G401.6 (cell line): ENCODE measurements around the gene EIF4E1B.

Experiments
- FAIRE-seq: peaks from 2 replicates; lab custom pipeline; 2012; peaks lifted over from hg19 to GRCh38; lab: Jason Lieb, UNC

Gene EIF4E1B

GRCh38 chr5:176606875-176607274 lies 23.6 kb upstream of the EIF4E1B start:
- no peak for FAIRE-seq

GRCh38 chr5:176608142-176608705 lies 22.3 kb upstream of the EIF4E1B start:
- FAIRE-seq = no peak

- FAIRE-seq = no peak
These were observed 21.3 kb upstream of the EIF4E1B start for GRCh38 chr5:176608937-176609723.

DNA sequence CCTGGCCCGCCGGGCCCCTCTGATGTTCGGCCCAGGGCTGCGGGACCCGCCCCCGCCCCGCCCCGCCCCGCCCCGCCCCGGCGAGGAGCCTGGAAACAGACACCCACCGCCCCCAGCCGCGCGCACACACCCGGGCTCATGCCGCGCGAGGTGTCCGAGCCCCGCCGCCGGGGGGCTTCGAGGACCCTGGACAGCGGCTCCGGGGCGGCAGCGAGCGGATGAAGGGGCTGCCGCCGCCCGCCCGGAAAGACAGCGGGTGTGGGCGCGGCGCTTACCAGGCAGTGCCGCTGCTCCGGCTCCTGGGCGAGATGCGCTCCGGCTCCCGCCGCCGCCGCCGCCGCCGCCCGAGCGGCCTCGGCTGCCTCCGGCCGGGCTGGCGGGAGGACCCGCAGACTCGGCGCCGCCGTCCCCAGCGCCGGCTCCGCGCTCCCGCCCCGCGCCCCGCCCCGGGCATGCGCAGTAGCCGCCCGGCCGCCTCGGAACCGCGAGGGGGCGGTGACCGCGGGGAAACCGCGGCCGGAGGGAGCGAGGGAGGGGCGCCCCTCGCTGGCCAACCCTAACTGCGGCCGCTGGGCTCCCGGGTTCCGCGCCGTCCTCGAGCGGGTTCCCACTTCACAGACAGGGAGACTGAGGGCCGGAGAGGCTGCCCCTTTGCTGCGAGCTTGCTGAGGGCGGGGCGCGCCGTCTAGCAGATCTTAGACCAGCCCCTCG lies 20.6 kb upstream of the EIF4E1B start, which contains the start of gene GPRIN1:
TSS of gene GPRIN1 (minus strand) at position 433 of the 711 bp plus-strand sequence. CDS start 10,322 bp downstream, outside the sequence.
- FAIRE-seq = no peak

DNA sequence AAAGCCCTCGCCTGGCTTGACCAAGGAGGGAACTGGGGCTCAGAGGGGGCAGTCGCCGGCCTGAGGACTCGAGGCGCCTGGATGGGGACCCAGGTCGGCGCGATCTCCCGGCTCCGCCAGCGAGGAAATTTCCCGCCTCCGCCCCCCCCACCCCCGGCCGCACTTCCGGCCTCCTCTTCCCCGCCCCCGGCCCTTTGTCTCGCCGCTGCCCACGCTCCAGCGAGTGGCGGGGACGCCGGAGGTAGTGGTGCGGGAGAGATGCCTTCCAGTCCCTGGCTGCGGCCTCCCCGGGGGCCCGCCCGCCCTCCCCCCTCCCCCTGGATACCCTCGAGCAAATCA lies 20.1 kb upstream of the EIF4E1B start:
- no peak for FAIRE-seq

- no peak for FAIRE-seq
These were observed 19.0 kb upstream of the EIF4E1B start for GRCh38 chr5:176611435-176611834.

DNA sequence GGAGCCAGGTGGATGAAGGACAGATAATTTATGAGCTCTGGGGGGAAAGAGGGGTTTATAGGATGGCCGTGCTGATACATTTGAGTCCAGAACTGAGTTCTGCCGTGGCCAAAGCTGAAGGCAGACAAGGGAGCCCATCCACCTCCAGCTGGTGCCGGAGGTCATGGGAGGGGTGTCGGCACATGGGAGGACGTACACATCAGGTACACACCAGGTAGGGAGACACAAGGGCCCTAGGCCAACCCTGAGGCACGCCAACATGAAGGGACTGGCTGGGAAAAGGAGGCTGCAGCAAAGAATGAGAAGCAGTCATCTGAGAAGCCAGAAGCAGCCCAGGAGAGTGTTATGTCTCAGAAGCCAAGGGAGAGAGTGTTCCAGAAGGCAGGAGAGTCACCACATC lies 18.5 kb upstream of the EIF4E1B start:
- no peak for FAIRE-seq

DNA sequence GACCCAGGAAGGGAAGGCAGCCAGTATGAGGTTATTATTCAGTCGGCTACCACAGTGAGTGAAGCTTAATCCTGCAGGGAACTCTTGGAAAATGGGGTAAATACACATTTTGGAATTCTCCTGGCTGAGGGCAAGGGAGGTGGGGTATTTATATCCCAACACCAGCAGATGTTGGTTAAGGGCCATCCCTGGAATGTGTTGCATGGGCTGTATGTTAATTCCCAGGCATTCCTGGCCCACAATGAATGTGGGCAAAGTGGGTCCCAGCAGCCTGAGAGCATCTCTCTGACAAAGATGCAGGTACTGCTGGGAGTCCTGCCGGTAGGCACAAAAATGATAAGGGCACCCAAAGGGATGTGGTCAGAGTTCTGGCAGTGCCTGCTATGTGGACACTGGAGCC lies 17.6 kb upstream of the EIF4E1B start:
- no peak for FAIRE-seq

- no peak for FAIRE-seq
These were observed 15.5 kb upstream of the EIF4E1B start for GRCh38 chr5:176614805-176615478.

GRCh38 chr5:176616511-176616910 lies 14.0 kb upstream of the EIF4E1B start:
- no peak for FAIRE-seq

DNA sequence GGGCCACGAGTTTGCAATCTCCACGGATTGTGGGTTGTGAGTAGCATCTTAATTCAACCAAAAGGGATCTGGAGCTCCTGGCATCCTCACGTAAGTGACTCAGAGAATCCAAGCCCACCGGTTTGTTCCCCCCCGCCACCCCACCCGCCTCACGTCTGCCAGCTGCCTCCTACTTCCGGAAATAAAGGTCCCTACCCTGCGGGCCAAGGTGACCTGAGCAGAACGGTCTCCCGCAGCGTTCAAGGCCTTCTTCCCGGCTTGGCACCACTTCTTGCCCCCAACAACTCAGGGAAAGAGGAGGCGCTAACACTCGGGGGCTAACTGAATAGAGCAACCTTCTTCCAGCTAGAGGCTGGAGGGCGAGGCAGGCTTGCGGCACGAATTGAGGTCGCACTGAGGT lies 11.7 kb upstream of the EIF4E1B start:
- FAIRE-seq = no peak

GRCh38 chr5:176619203-176619568 lies 11.3 kb upstream of the EIF4E1B start:
- no peak for FAIRE-seq

GRCh38 chr5:176619569-176620332 lies 10.7 kb upstream of the EIF4E1B start:
- FAIRE-seq = no peak

- no peak for FAIRE-seq
These were observed 10.0 kb upstream of the EIF4E1B start for GRCh38 chr5:176620333-176620981.

DNA sequence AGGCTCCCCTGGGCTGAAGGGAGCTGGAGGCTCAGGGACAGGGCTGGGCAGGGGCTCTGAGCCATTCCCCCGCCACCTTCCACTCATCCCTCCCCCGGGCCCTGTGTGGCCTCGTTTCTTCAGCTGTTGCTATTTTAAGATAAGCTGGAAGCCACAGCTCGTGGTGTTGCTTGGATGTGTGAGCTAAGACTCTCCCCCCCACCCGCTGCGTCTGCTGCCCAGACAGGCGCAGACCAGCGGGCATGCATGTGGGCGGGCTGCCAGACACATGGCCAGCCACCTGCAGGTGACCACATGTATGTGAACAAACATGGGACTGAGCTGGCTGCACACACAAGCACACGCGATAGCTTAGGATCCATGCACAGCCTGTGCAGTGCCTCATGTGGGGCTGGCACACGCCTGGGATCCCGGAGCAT lies 8.8 kb upstream of the EIF4E1B start:
- no peak for FAIRE-seq

- no peak for FAIRE-seq
These were observed 6.3 kb upstream of the EIF4E1B start for GRCh38 chr5:176624142-176624541.

- FAIRE-seq = no peak
These were observed 5.5 kb upstream of the EIF4E1B start for GRCh38 chr5:176624938-176625337.

GRCh38 chr5:176625512-176625911 lies 5.0 kb upstream of the EIF4E1B start:
- no peak for FAIRE-seq

GRCh38 chr5:176625966-176626875 lies 4.3 kb upstream of the EIF4E1B start:
- FAIRE-seq = no peak

DNA sequence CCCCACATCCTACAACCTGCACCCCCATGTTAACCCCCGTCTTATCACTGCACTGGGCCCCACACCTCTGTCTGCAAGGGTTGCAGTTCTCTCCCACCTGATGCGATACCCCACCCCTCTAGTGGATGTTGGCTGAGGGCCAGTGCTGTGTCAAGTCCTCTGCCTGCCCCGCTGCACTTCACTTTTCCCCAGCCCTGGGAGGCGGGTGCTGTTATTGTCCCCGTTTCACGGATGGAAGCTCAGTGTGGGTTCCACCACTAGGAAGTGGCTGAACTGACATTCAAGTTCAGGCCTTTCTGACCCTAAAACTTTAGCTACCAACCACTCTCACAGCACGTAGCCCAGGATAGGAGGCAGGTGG lies 3.6 kb upstream of the EIF4E1B start:
- no peak for FAIRE-seq

DNA sequence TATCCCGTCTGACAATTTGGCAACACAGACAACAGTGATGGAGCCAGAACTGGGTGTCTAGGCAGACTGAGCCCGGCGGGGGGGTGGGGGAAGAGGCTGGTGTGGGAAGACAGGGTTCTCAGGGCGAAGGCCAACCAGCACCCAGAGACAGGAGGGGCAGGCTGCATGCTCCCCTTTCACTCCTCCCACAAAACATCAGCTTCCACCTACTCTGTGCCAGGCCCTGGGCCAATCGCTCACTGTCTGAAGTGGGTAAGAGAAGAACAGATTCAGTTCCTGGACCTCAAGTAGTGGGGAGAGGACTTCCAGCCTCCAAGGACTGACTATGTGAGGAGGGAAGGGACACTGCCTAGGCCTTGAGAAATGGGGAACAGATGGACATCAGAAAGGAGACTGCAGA lies 2.9 kb upstream of the EIF4E1B start:
- no peak for FAIRE-seq
